Stimulated activated CD8-positive, alpha-beta memory T cell treated with anti-CD3 and anti-CD28 coated beads, Interleukin-15, amount 100 ng/mL, for 1 hour (primary cell): ENCODE data around the gene PPM1H.
"Not testable (repeated sequence)": the region's sequence is repeated elsewhere in the genome, so short reads cannot be mapped to it uniquely, and the experiment has no call there.

Experiments
- DNase-seq: peaks from one replicate; pipeline ENCODE4 v3.0.0-alpha.2; 2020; ENCODE audit warnings: low read depth

PPM1H gene

GRCh38 chr12:62908674-62909073 lies 26.3 kb downstream of the PPM1H start:
- no peak for DNase-seq

GRCh38 chr12:62907561-62907960 lies 27.4 kb downstream of the PPM1H start:
- DNase-seq = no peak

GRCh38 chr12:62907078-62907477 lies 27.9 kb downstream of the PPM1H start:
- DNase-seq = no peak

- DNase-seq = no peak
Measured at GRCh38 chr12:62903151-62903550, 31.8 kb downstream of the PPM1H start.

- no peak for DNase-seq
Measured at GRCh38 chr12:62900686-62901272, 34.2 kb downstream of the PPM1H start.

GRCh38 chr12:62899568-62900390 lies 35.2 kb downstream of the PPM1H start:
- DNase-seq = no peak

- no peak for DNase-seq
Measured at GRCh38 chr12:62898526-62898925, 36.4 kb downstream of the PPM1H start.

- no peak for DNase-seq
Measured at GRCh38 chr12:62895351-62895877, 39.5 kb downstream of the PPM1H start.

- no peak for DNase-seq
Measured at GRCh38 chr12:62893276-62893675, 41.7 kb downstream of the PPM1H start.

- no peak for DNase-seq
Measured at GRCh38 chr12:62891805-62892549, 43.0 kb downstream of the PPM1H start.

- no peak for DNase-seq
Measured at GRCh38 chr12:62888454-62889110, 46.4 kb downstream of the PPM1H start.

- DNase-seq = no peak
Measured at GRCh38 chr12:62886796-62887195, 48.2 kb downstream of the PPM1H start.

- DNase-seq = no peak
Measured at GRCh38 chr12:62885242-62885641, 49.7 kb downstream of the PPM1H start.

- DNase-seq = not testable (repeated sequence)
Measured at GRCh38 chr12:62884832-62885231, 50.1 kb downstream of the PPM1H start.

GRCh38 chr12:62882696-62883095 lies 52.3 kb downstream of the PPM1H start:
- DNase-seq = no peak

- no peak for DNase-seq
Measured at GRCh38 chr12:62882140-62882539, 52.8 kb downstream of the PPM1H start.

- DNase-seq = no peak
Measured at GRCh38 chr12:62879691-62880090, 55.3 kb downstream of the PPM1H start.

GRCh38 chr12:62879228-62879627 lies 55.7 kb downstream of the PPM1H start:
- DNase-seq = not testable (repeated sequence)

- DNase-seq = no peak
Measured at GRCh38 chr12:62878211-62878610, 56.7 kb downstream of the PPM1H start.

GRCh38 chr12:62876938-62877548 lies 57.9 kb downstream of the PPM1H start:
- no peak for DNase-seq

GRCh38 chr12:62873826-62874448 lies 61.0 kb downstream of the PPM1H start:
- DNase-seq = no peak
